NT2/D1 (cell line): Measurements from ENCODE around the gene GRK6.

Experiments used
- DNase-seq: peaks from one replicate; pipeline ENCODE4 v3.0.0-alpha.2; 2011; ENCODE audit warnings: low read depth, low spot score
- H3K27me3 ChIP-seq: 2 replicates; pipeline ENCODE4 v1.6.0; 2011; ENCODE audit warnings: mild to moderate bottlenecking; ENCODE audit not compliant: insufficient read length, insufficient read depth
- H3K36me3 ChIP-seq: 2 replicates; pipeline ENCODE4 v1.6.1; 2011; ENCODE audit warnings: mild to moderate bottlenecking, low read length, mixed read lengths; ENCODE audit not compliant: insufficient read depth, insufficient read length
- H3K4me1 ChIP-seq: 2 replicates; pipeline ENCODE4 v1.5.1; 2011; ENCODE audit not compliant: insufficient read depth, insufficient read length
- H3K4me3 ChIP-seq: 2 replicates; pipeline ENCODE4 v1.5.1; 2011; ENCODE audit warnings: low read depth; ENCODE audit not compliant: insufficient read length
- H3K9ac ChIP-seq: 2 replicates; pipeline ENCODE4 v1.6.0; 2011; ENCODE audit warnings: low read depth; ENCODE audit not compliant: insufficient read length
- H3K9me3 ChIP-seq: 2 replicates; pipeline ENCODE4 v1.5.1; 2011; ENCODE audit warnings: mild to moderate bottlenecking, low read length; ENCODE audit not compliant: insufficient read depth
- SUZ12 ChIP-seq: IDR thresholded peaks from 2 replicates; pipeline ENCODE4 v1.6.1; 2011; ENCODE audit not compliant: insufficient read length, insufficient read depth; ENCODE audit errors: extremely low read depth
- YY1 ChIP-seq: IDR thresholded peaks from 2 replicates; pipeline ENCODE4 v1.6.1; 2011; ENCODE audit not compliant: insufficient read length, insufficient read depth
- ZNF274 ChIP-seq: IDR thresholded peaks from 2 replicates; pipeline ENCODE4 v1.6.1; 2011; ENCODE audit warnings: mild to moderate bottlenecking, low read depth, low read length

Gene GRK6

DNA sequence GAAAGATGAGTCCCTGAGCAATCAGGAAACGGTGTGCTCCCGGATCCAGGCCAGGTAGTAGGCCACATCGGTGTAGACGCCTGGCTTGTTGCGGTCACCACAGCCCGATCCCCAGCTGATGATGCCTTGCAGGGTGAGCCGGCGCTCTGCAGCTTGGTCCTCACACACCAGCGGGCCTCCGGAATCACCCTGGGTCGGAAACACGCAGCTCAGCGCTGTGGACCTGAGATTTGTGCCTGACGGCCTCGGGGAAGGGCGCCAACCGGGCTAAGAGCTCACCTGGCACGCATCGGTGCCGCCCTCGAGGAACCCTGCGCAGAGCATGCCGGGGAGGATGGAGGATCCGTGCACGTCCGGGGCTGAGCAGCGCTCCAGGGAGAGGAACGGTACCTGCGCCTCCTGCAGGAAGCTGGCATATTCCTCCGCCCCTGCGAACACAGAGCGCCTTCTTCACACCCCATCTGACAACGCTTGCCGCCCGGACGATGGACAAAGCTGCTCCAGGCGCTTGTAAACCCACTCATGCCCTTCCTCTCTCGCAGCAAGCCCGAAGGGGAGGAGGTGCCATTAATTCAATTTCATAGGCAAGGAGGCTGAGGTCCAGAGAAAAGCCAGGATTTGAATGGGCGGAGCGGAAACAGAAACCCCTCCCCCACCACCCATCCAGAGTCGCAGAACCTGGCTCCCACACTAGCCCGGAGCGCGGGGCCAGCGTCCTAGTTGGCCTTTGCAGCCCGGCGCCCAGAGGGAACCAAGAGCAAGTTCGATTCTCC is 24.0 kb upstream of the GRK6 start:
- Histone ChIP-seq H3K9ac (peak overlapping the region; percentile 86), H3K4me1 (peaks cover 16% of the 10 kb centered on the region), H3K27me3 (peaks cover 75% of the 10 kb centered on the region), H3K9me3 (peaks cover 9% of the 10 kb centered on the region; the same call in 1 of the 2 replicates), H3K4me3 (peak overlapping the region; percentile 61), H3K36me3 (no peaks in the 10 kb centered on the region)
- peak; percentile 68 for DNase-seq
- TF ChIP-seq YY1 (peak; percentile 8), ZNF274 (no peak)

DNA sequence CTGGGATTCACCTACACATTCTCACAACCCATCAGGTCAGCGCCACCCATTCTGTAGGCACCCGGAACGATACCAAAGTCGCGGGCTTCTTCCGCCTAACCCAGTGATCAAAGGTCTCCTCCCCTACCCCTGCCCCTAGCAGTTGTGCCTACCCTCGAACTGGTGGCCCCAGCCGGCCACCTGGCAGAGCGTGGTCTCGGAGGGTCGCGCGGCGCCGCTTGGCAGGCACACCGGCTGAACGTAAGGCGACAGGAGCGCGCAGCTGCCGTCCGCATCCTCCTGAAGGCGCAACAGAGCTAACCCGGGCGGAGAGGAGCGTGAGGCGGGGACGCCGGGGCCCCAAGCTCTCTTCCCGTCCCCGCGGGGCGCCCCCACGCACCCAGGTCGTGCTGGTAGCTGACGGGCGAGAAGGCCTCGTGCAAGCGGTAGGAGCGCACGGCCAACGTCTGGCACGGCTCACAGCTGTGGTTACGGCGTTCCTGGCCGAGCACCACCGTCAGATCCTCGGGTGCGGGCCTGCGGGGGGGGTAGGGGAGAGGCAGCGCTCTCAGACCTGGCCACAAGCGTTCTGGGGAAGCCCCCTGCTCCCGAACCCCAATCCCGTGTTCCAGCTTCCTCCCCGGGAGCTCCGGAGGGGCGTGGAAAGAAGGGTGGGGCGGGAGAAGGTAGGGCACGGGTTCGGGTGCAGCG is 23.2 kb upstream of the GRK6 start:
- DNase-seq: no peak
- H3K9ac ChIP-seq: peak overlapping the region; percentile 86
- H3K9me3 ChIP-seq: peaks cover 9% of the 10 kb centered on the region; the same call in 1 of the 2 replicates
- peak overlapping the region; percentile 61 for H3K4me3 ChIP-seq
- H3K4me1 ChIP-seq: peaks cover 16% of the 10 kb centered on the region
- H3K27me3 ChIP-seq: peaks cover 72% of the 10 kb centered on the region
- no peak for TF ChIP-seq YY1
- TF ChIP-seq SUZ12: peak; percentile 18
- no peaks in the 10 kb centered on the region for H3K36me3 ChIP-seq

DNA sequence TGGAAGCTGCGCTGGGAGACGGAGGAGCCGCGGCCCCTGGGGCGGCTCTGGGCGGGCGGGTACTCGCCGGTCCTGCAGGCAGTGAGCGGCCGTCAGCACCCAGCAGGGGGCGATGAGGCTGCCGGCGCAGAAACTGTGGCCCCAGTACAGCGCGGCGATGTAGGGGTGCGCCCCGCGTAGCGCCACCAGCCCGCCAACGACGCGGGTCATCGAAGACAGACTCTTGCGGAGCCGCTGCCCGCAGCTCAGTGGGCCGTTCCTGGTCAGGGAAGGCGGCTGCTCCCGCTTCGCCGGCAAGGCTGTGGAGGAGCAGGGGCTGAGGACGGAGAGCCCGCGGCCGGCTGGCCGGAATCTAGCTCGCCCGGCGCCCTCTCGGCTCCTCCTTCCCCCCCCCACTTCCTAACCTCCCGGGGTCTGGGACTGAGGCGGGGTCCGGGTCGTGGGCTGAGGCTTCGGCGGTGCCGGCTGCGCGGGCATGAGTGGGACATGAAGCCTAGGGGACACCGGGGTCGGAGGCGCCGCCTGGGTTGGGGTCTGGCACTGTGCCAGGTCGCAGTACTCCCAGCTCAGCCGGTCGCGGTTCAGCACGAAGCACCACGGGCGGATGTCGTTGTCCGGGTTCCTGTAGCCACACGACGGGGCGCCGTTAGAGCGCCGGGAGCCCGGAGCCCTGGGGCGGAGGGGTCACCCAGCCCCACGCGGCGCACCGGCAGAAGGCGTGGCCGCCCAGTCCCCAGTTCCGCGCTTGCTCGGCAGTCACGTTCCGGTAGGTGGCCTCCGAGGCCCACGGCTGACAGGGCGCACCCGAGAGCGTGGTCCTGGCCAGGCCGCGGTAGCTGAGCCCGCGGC is 22.5 kb upstream of the GRK6 start:
- no peaks in the 10 kb centered on the region for H3K36me3 ChIP-seq
- H3K4me3 ChIP-seq: peak overlapping the region; percentile 61
- H3K27me3 ChIP-seq: peaks cover 74% of the 10 kb centered on the region
- TF ChIP-seq SUZ12 (no peak), YY1 (no peak), ZNF274 (no peak)
- peaks cover 9% of the 10 kb centered on the region; the same call in 1 of the 2 replicates for H3K9me3 ChIP-seq
- peaks cover 16% of the 10 kb centered on the region for H3K4me1 ChIP-seq
- peak overlapping the region; percentile 86 for H3K9ac ChIP-seq
- no peak for DNase-seq

DNA sequence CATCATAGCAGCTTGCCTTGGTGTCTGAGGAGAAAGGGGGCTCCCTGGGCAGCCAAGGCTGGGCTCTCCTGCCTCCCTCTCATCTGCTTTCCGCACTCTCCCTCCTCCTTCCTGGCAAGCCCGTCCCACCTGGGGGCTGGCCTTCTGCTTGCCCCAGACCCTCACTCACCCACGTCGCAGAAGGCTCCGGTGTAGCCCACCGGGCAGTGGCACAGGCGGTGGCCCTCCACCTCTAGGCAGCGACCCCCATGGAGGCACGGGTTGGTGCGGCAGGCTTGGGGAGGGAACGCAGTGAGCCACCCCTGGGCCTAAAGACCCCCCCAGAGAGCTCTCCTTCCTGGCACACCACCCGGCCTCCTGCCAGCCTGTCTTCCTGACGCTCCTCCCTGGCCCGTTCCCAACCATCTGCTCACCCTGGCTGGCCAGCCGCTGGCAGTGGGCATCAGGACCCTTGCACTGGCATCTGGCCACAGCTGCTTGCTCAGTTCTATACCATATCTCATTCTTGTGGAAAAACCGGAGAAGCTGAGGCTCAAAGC is 21.8 kb upstream of the GRK6 start:
- no peak for DNase-seq
- TF ChIP-seq SUZ12 (no peak), ZNF274 (no peak), YY1 (no peak)
- Histone ChIP-seq H3K36me3 (no peaks in the 10 kb centered on the region), H3K4me1 (peaks cover 16% of the 10 kb centered on the region), H3K4me3 (peak overlapping the region; percentile 61), H3K9me3 (peaks cover 9% of the 10 kb centered on the region; the same call in 1 of the 2 replicates), H3K27me3 (peaks cover 79% of the 10 kb centered on the region), H3K9ac (peak overlapping the region; percentile 86)

DNA sequence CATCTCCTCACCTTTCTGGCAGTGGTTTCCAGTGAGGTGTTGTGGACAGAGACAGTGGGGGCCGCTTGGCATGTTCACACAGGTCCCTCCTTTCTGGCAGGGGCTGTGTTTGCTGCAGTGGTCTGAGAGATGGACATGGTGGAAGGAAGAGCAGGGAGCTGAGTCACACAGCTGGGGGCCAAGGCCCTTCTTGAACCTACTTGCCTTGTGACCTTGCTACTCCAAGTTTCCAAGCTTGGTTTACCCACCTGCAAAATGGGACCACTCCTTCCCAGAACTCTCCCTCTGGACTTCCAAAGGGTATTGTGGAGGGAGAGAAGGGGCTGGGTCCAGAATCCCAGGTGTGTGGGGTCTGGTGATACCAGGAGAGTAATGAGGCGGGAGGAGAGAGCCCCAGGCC is 21.2 kb upstream of the GRK6 start:
- TF ChIP-seq ZNF274 (no peak), SUZ12 (no peak), YY1 (no peak)
- no peak for DNase-seq
- H3K9ac ChIP-seq: no peak overlapping the region

DNA sequence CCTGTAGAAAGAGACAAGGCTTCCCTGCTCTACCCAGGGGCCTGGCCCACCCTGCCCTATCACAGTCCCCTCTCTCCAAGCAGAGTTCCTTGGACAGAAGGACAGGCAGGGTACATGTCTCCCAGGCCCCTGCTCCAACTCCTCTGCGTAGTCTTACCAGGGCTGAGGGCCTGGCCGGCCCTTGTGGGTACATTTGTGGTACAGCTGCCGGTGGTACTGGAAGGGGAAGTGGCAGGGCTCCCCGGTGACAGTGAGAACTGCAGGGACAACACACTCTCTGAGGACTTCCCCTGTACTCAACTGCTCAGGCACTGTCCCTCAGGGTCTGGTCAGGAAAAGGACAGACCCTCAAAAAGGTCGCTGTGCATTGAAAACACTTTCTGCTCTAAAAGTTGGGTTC is 20.7 kb upstream of the GRK6 start:
- H3K27me3 ChIP-seq: peaks cover 71% of the 10 kb centered on the region
- DNase-seq: no peak
- TF ChIP-seq SUZ12: no peak
- TF ChIP-seq ZNF274: no peak
- no peak for TF ChIP-seq YY1
- H3K9ac ChIP-seq: no peak overlapping the region
- peaks cover 16% of the 10 kb centered on the region for H3K4me1 ChIP-seq
- peaks cover 9% of the 10 kb centered on the region; the same call in 1 of the 2 replicates for H3K9me3 ChIP-seq
- H3K4me3 ChIP-seq: no peak overlapping the region
- no peaks in the 10 kb centered on the region for H3K36me3 ChIP-seq

More for the DNA sequence above, 21.2 kb upstream of the GRK6 start:
- Histone ChIP-seq H3K4me1 (peaks cover 16% of the 10 kb centered on the region), H3K9me3 (peaks cover 9% of the 10 kb centered on the region; the same call in 1 of the 2 replicates), H3K36me3 (no peaks in the 10 kb centered on the region), H3K4me3 (no peak overlapping the region), H3K27me3 (peaks cover 75% of the 10 kb centered on the region)
